VCaP (cell line): Measurements from ENCODE around the gene TMEM165.

Experiments used
- H3K27ac ChIP-seq: fragments of 450-650 bp; 2 replicates; pipeline ENCODE4 v1.5.1; 2017
- CTCF ChIP-seq: fragments of 450-650 bp; conservative IDR thresholded peaks from 2 replicates; pipeline ENCODE4 v1.5.1; 2017; ENCODE audit warnings: mild to moderate bottlenecking, moderate library complexity

The TMEM165 gene

GRCh38 chr4:55445921-55446577 lies 50.3 kb downstream of the TMEM165 start:
- H3K27ac ChIP-seq = no peak overlapping the region
- no peak for TF ChIP-seq CTCF

- no peak for TF ChIP-seq CTCF
- no peak overlapping the region for H3K27ac ChIP-seq
Observed at GRCh38 chr4:55446578-55446922, 50.8 kb downstream of the TMEM165 start.

GRCh38 chr4:55447108-55447708 lies 51.5 kb downstream of the TMEM165 start:
- TF ChIP-seq CTCF = no peak
- H3K27ac ChIP-seq = no peak overlapping the region

GRCh38 chr4:55447831-55448230 lies 52.1 kb downstream of the TMEM165 start:
- H3K27ac ChIP-seq = no peak overlapping the region
- no peak for TF ChIP-seq CTCF

DNA sequence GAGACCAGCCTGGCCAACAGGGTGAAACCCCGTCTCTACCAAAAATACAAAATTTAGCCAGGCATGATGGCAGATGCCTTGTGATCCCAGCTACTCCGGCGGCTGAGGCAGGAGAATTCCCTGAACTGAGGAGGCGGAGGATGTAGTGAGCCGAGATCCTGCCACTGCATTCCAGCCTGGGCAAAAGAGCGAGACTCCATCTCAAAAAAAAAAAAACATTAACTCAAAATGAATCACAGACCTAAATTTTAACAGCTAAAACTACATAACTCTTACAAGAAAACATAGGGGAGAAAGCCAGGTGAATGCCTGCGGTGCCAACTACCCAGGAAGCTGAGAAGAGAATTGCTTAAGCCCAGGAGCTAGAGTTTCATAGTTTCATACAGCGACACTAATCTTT lies 54.8 kb downstream of the TMEM165 start:
- no peak overlapping the region for H3K27ac ChIP-seq
- TF ChIP-seq CTCF = no peak

DNA sequence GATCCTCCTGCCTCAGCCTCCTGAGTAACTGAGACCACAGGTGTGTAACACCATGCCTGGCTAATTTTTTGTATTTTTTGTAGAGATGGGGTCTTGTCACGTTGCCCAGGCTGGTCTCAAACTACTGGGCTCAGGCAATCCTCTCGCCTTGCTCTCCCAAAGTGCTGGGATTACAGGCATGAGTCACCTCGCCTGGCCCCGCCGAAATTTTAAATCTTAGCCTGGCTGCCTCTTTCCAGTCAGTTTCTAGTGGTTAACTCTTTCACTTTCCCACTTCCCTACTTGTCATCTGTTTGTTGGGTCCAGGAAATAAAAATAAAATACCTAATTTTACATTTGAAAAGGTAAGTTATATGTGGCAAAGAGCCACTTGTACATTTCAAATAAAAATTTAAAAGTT lies 62.4 kb downstream of the TMEM165 start:
- no peak for TF ChIP-seq CTCF
- no peak overlapping the region for H3K27ac ChIP-seq

DNA sequence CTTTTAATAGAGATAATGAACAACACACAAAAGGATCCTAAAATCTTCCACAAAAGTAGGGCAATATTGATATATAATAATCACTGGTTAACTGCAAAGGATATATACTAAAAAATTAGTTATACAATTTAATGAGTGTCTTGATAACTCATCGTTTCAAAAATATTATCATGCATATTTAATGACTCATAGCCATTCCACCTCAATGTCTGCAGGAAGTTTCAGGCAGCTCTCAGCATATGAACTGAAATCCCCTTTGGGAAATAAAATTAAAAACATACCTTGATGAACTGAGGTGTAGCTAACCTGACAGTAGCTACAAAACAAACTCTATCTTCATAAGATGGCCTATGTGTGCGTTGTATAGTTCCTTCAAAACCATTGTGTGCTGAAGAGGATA lies 62.9 kb downstream of the TMEM165 start:
- no peak for TF ChIP-seq CTCF
- H3K27ac ChIP-seq = no peak overlapping the region
